Neural crest cell (in vitro differentiated cells): ENCODE measurements around the gene FGF12. TPM values are rescaled to one million over a fixed set of nuclear protein-coding genes. Genes with fewer than 3 reads are reported as not detected.

Experiments used
- DNase-seq: peaks from one replicate; pipeline ENCODE4 v3.0.0; 2021; ENCODE audit warnings: low read depth, mixed read lengths, low spot score
- H3K27ac Mint-ChIP-seq: one replicate; pipeline ENCODE4 v1.8.0; 2021; ENCODE audit warnings: mild to moderate bottlenecking, mixed read lengths; ENCODE audit not compliant: unreplicated experiment
- H3K27me3 Mint-ChIP-seq: 2 replicates; pipeline ENCODE4 v1.8.0; 2021; ENCODE audit warnings: low read depth, mild to moderate bottlenecking, mixed read lengths
- H3K36me3 Mint-ChIP-seq: 2 replicates; pipeline ENCODE4 v1.8.0; 2021; ENCODE audit warnings: low read depth, mild to moderate bottlenecking, mixed read lengths
- H3K4me1 Mint-ChIP-seq: 2 replicates; pipeline ENCODE4 v1.8.0; 2021; ENCODE audit warnings: mixed read lengths
- H3K4me3 Mint-ChIP-seq: one replicate; pipeline ENCODE4 v1.8.0; 2021; ENCODE audit warnings: mild to moderate bottlenecking, mixed read lengths
- H3K9me3 Mint-ChIP-seq: 2 replicates; pipeline ENCODE4 v1.8.0; 2021; ENCODE audit warnings: mixed read lengths
- CTCF ChIP-seq: fragments of 200-600 bp; sonication (generic); conservative IDR thresholded peaks from 2 replicates; pipeline ENCODE4 v1.5.0; 2021; ENCODE audit warnings: antibody characterized with exemption, mild to moderate bottlenecking
- total RNA-seq: library from RNA; stranded (reverse); gene quantifications from 2 replicates; pipeline ENCODE4 v1.2.1, GENCODE V29; 2021

The FGF12 gene
- total RNA-seq, 1 donor from 2014 or later, result 4.0 TPM

DNA sequence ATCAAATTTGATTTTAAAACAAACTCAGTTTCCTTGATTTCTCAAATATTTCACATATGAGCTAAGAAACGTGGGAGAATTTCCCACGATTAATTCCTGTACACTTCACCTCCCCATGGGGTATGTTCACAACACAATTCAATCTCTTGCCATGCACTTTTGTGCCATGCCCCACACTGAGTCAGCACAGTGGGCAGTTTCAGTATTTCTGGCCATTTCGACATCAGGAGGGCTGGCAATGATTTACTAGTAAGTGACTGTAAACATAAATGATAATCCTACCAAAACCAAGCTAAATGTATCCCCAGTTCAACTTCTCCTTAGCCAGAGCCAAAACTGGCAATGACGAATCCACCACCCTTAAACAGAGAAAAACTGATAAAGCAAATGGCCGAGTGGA lies 293.6 kb downstream of the FGF12 start:
- H3K27me3 Mint-ChIP-seq, result no peaks in the 10 kb centered on the region
- H3K9me3 Mint-ChIP-seq, result no peaks in the 10 kb centered on the region
- H3K36me3 Mint-ChIP-seq, result no peaks in the 10 kb centered on the region
- no peak overlapping the region for H3K27ac Mint-ChIP-seq
- H3K4me3 Mint-ChIP-seq, result no peak overlapping the region
- H3K4me1 Mint-ChIP-seq, result no peaks in the 10 kb centered on the region
- no peak for TF ChIP-seq CTCF
- DNase-seq, result no peak

DNA sequence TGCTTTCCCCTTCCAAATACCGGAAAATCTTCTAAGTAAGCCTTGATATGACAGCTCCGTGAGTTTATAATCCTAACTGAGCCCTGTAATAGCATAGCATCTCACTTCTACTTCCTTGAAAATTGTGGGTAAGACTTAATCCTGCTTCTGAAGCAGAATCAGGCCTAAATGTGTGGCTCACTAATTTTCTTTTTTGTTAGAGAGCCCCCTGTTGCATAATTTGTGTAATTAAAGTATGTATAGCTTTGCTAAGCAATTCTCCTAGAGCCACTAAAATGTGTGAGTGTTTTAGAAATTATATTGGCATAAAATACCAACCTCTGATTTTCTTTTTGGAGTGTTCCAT lies 304.4 kb downstream of the FGF12 start:
- Mint-ChIP-seq H3K4me3 (no peak overlapping the region), H3K4me1 (peaks cover under 1% of the 10 kb centered on the region), H3K36me3 (no peaks in the 10 kb centered on the region), H3K27ac (no peak overlapping the region), H3K27me3 (peaks cover 5% of the 10 kb centered on the region), H3K9me3 (no peaks in the 10 kb centered on the region)
- TF ChIP-seq CTCF, result peak; percentile 57
- DNase-seq, result no peak

DNA sequence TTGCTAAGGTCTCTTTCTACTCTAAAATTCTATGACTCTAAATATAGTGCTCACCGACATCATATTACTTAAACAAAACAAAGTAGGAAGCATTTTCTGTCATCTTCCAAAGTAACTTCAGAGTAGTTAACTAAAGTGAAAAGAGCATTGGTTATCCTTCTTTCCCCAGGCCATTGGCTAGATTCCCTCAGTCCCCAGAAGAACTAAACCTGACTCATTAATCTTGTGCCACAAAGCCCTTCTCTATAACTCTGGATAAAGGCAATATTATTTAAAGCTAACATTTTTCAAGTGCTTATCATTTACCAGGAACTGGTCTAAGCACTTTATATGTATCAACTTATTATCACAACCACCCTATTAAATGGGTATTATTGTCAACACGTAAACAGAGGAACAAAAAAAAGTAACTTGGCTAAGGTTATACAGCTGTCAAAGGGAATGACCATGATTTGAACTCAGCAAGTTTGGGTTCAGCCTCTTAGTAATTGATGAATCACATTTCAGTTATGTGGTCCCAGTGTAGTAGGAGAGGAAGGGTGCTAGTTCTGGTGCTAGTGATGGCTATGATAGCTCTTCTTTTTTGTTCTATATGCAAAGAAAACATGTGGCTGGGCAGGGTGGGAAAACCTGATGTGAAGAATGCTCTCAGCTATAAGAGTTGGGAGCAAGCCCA lies 304.9 kb downstream of the FGF12 start:
- no peak for TF ChIP-seq CTCF
- Mint-ChIP-seq H3K9me3 (no peaks in the 10 kb centered on the region), H3K4me3 (no peak overlapping the region), H3K27ac (no peak overlapping the region), H3K4me1 (peaks cover 5% of the 10 kb centered on the region), H3K36me3 (no peaks in the 10 kb centered on the region), H3K27me3 (peaks cover 2% of the 10 kb centered on the region)
- DNase-seq, result no peak

DNA sequence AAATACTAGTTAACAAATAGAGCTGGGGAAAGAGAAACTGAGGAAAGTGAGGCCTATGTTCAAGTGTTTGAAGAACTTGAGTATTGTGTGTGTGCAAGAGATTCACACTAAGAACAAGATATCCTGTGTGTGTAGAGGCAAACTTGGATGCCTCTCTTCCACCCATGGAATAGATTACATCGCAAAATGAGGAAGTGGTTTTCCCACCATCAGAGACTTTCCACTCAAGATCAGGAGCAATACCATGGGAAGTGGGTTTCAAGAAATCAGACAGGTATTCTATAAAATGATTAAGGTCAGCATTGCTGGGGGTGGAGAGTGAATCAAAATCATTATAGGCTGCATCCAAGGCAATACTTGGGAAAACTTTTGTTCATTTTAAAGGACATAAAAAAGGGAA lies 308.0 kb downstream of the FGF12 start:
- Mint-ChIP-seq H3K27ac (no peak overlapping the region), H3K4me1 (peaks cover 9% of the 10 kb centered on the region), H3K4me3 (no peak overlapping the region), H3K27me3 (no peaks in the 10 kb centered on the region), H3K36me3 (no peaks in the 10 kb centered on the region), H3K9me3 (no peaks in the 10 kb centered on the region)
- no peak for DNase-seq
- no peak for TF ChIP-seq CTCF

DNA sequence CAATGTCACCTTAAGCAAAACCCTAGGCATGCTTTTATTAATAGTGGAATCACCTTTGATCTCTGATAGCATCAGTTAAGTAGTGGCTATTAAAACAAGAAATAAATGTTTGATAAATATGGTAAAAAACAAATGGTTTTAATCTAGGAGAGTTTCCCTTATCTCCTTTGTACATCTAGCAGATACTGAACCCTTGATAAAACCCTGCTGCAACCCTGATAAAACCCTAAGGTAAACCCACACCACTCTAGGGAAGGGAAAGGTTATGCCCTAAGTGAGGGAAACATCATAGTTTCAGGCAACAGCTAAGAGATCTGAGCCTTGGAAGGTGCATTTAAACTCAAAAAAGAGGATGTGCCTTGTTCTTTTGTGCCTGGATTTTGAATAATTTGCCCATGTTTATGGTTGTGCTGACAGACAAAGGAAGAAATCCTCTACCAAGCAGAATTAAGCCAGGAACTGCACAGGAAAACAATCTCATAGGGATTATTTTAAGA lies 309.7 kb downstream of the FGF12 start:
- peaks cover 9% of the 10 kb centered on the region for H3K4me1 Mint-ChIP-seq
- no peaks in the 10 kb centered on the region for H3K36me3 Mint-ChIP-seq
- H3K4me3 Mint-ChIP-seq, result no peak overlapping the region
- no peak for DNase-seq
- H3K27me3 Mint-ChIP-seq, result peaks cover 9% of the 10 kb centered on the region
- TF ChIP-seq CTCF, result no peak
- H3K27ac Mint-ChIP-seq, result no peak overlapping the region
- no peaks in the 10 kb centered on the region for H3K9me3 Mint-ChIP-seq
